Endodermal cell (in vitro differentiated cells): Measurements from ENCODE around the gene GTF3A. TPM values are rescaled to one million over a fixed set of nuclear protein-coding genes. Genes with fewer than 3 reads are reported as not detected.

Experiments used
- DNase-seq: peaks from one replicate; pipeline ENCODE4 v3.0.0-alpha.2; 2017
- H3K27ac ChIP-seq: 2 replicates; pipeline ENCODE4 v1.5.1; 2013; ENCODE audit warnings: mild to moderate bottlenecking, low read depth, low read length, moderate library complexity
- H3K27me3 ChIP-seq: 2 replicates; pipeline ENCODE4 v1.6.1; 2013; ENCODE audit warnings: mild to moderate bottlenecking, low read length, moderate library complexity; ENCODE audit not compliant: insufficient read depth, control insufficient read depth, poor library complexity, severe bottlenecking
- H3K36me3 ChIP-seq: 2 replicates; pipeline ENCODE4 v1.7.0; 2013; ENCODE audit warnings: mild to moderate bottlenecking, low read length, moderate library complexity; ENCODE audit not compliant: control insufficient read depth, insufficient read depth
- H3K4me1 ChIP-seq: one replicate; pipeline ENCODE4 v1.7.0; 2013; ENCODE audit warnings: low read length; ENCODE audit not compliant: control insufficient read depth, insufficient read depth
- H3K4me3 ChIP-seq: 2 replicates; pipeline ENCODE4 v1.5.1; 2013; ENCODE audit warnings: mild to moderate bottlenecking, low read length, moderate library complexity
- H3K9ac ChIP-seq: 2 replicates; pipeline ENCODE4 v1.6.1; 2013; ENCODE audit warnings: mild to moderate bottlenecking, low read length, moderate library complexity; ENCODE audit not compliant: poor library complexity, severe bottlenecking; ENCODE audit errors: extremely low read depth
- H3K9me3 ChIP-seq: 2 replicates; pipeline ENCODE4 v1.6.1; 2013; ENCODE audit warnings: mild to moderate bottlenecking, low read length, moderate library complexity; ENCODE audit not compliant: control insufficient read depth
- H3K27ac Mint-ChIP-seq: 2 replicates; pipeline ENCODE4 v1.8.0; 2020; ENCODE audit warnings: mixed read lengths
- H3K27me3 Mint-ChIP-seq: 2 replicates; pipeline ENCODE4 v1.8.0; 2021; ENCODE audit warnings: mild to moderate bottlenecking, mixed read lengths; ENCODE audit not compliant: insufficient read depth
- H3K36me3 Mint-ChIP-seq: 2 replicates; pipeline ENCODE4 v1.8.0; 2020; ENCODE audit warnings: low read depth, mixed read lengths
- H3K4me1 Mint-ChIP-seq: 2 replicates; pipeline ENCODE4 v1.8.0; 2020; ENCODE audit warnings: mixed read lengths
- H3K4me3 Mint-ChIP-seq: 2 replicates; pipeline ENCODE4 v1.8.0; 2020; ENCODE audit warnings: mild to moderate bottlenecking, moderate library complexity, mixed read lengths
- H3K9me3 Mint-ChIP-seq: 2 replicates; pipeline ENCODE4 v1.8.0; 2020; ENCODE audit warnings: mild to moderate bottlenecking, mixed read lengths
- CTCF ChIP-seq: fragments of 200-600 bp; sonication (generic); conservative IDR thresholded peaks from 2 replicates; pipeline ENCODE4 v1.5.0; 2021; ENCODE audit warnings: antibody characterized with exemption, mild to moderate bottlenecking
- WGBS, 2 experiments: methylation state at CpG; one replicate each; pipeline versions ENCODE4 v1.1.5 to v1.1.7; 2013; ENCODE audit warnings: missing lambda C conversion rate in 2 of 2, mixed read lengths in 1 of 2; ENCODE audit not compliant: insufficient coverage in 1 of 2, insufficient read length in 1 of 2; 5-methylcytosine and 5-hydroxymethylcytosine counted together
- total RNA-seq, 2 donors: library from RNA; stranded (reverse); fragmentation: NEBNext Ultra II Directional in 1 of 2; extraction: Animal tissue kit (Norgen Biotek cat#: 25700) in 1 of 2; gene quantifications; 2 replicates in 1 of 2; 3 replicates in 1 of 2; pipeline ENCODE4 v1.2.1, GENCODE V29; 2021

The GTF3A gene
- total RNA-seq, 2 donors from 2014 or later: 70.4 to 80.0 TPM

- H3K9me3 ChIP-seq: no peaks in the 10 kb centered on the region
- no peak overlapping the region for H3K4me3 ChIP-seq
- WGBS, 2 experiments: 94 to 95% methylated on average over 7 to 12 of the region's 12 CpGs
- peaks cover 16% of the 10 kb centered on the region for H3K4me1 Mint-ChIP-seq
- H3K4me3 Mint-ChIP-seq: no peak overlapping the region
- H3K4me1 ChIP-seq: no peaks in the 10 kb centered on the region
- TF ChIP-seq CTCF: peak; percentile 72
- no peak for DNase-seq
- no peaks in the 10 kb centered on the region for H3K9me3 Mint-ChIP-seq
- H3K36me3 Mint-ChIP-seq: no peaks in the 10 kb centered on the region
- no peaks in the 10 kb centered on the region for H3K36me3 ChIP-seq
- no peaks in the 10 kb centered on the region for H3K27me3 ChIP-seq
- peaks cover 2% of the 10 kb centered on the region for H3K27me3 Mint-ChIP-seq
- H3K27ac ChIP-seq: no peak overlapping the region
- H3K9ac ChIP-seq: no peak overlapping the region
- H3K27ac Mint-ChIP-seq: no peak overlapping the region
Measured at GRCh38 chr13:27406178-27406939, 18.1 kb upstream of the GTF3A start.

GRCh38 chr13:27408074-27408473, 16.3 kb upstream of the GTF3A start:
- H3K4me1 Mint-ChIP-seq: peaks cover 15% of the 10 kb centered on the region
- H3K27me3 ChIP-seq: no peaks in the 10 kb centered on the region
- H3K36me3 Mint-ChIP-seq: no peaks in the 10 kb centered on the region
- H3K9me3 Mint-ChIP-seq: no peaks in the 10 kb centered on the region
- no peak for TF ChIP-seq CTCF
- no peak overlapping the region for H3K27ac ChIP-seq
- peaks cover 4% of the 10 kb centered on the region for H3K27me3 Mint-ChIP-seq
- H3K4me1 ChIP-seq: no peaks in the 10 kb centered on the region
- DNase-seq: no peak
- 91% methylated on average over 4 of the region's 4 CpGs; no CpG with 5 or more reads in 1 of the 2 experiments for WGBS, 2 experiments
- H3K27ac Mint-ChIP-seq: no peak overlapping the region
- no peaks in the 10 kb centered on the region for H3K9me3 ChIP-seq
- no peak overlapping the region for H3K4me3 Mint-ChIP-seq
- H3K4me3 ChIP-seq: no peak overlapping the region
- H3K9ac ChIP-seq: no peak overlapping the region
- H3K36me3 ChIP-seq: no peaks in the 10 kb centered on the region

- Mint-ChIP-seq H3K4me1 (peaks cover 5% of the 10 kb centered on the region), H3K27me3 (peaks cover 7% of the 10 kb centered on the region), H3K4me3 (no peak overlapping the region), H3K36me3 (no peaks in the 10 kb centered on the region), H3K27ac (no peak overlapping the region), H3K9me3 (no peaks in the 10 kb centered on the region)
- no peak overlapping the region for H3K9ac ChIP-seq
- no peaks in the 10 kb centered on the region for H3K27me3 ChIP-seq
- H3K4me1 ChIP-seq: no peaks in the 10 kb centered on the region
- H3K9me3 ChIP-seq: no peaks in the 10 kb centered on the region
- H3K4me3 ChIP-seq: no peak overlapping the region
- DNase-seq: no peak
- H3K27ac ChIP-seq: no peak overlapping the region
- 97 to 100% methylated on average over 1 to 2 of the region's 2 CpGs for WGBS, 2 experiments
- H3K36me3 ChIP-seq: no peaks in the 10 kb centered on the region
- no peak for TF ChIP-seq CTCF
Measured at GRCh38 chr13:27409013-27409412, 15.4 kb upstream of the GTF3A start.
